Epithelial cell of esophagus (primary cell): ENCODE measurements around the gene RTL10.

Experiments used
- DNase-seq: peaks from one replicate; pipeline ENCODE4 v3.0.0; 2010; ENCODE audit warnings: low read depth
- H3K4me3 ChIP-seq: 2 replicates; pipeline ENCODE4 v1.5.1; 2011; ENCODE audit warnings: mild to moderate bottlenecking, low read length, control low read depth
- CTCF ChIP-seq: IDR thresholded peaks from 2 replicates; pipeline ENCODE4 v1.5.1; 2011; ENCODE audit warnings: low read depth, mild to moderate bottlenecking, low read length, control low read depth, inconsistent platforms; ENCODE audit not compliant: insufficient read depth; ENCODE audit errors: missing control alignments

The RTL10 gene

GRCh38 chr22:19853879-19854777 is 546 bp downstream of the RTL10 start:
- TF ChIP-seq CTCF, result no peak
- DNase-seq, result no peak
- peak overlapping the region; percentile 95 for H3K4me3 ChIP-seq

- no peak for TF ChIP-seq CTCF
- no peak for DNase-seq
- H3K4me3 ChIP-seq, result peak overlapping the region; percentile 95
Observed at GRCh38 chr22:19853058-19853878, 1.4 kb downstream of the RTL10 start.

DNA sequence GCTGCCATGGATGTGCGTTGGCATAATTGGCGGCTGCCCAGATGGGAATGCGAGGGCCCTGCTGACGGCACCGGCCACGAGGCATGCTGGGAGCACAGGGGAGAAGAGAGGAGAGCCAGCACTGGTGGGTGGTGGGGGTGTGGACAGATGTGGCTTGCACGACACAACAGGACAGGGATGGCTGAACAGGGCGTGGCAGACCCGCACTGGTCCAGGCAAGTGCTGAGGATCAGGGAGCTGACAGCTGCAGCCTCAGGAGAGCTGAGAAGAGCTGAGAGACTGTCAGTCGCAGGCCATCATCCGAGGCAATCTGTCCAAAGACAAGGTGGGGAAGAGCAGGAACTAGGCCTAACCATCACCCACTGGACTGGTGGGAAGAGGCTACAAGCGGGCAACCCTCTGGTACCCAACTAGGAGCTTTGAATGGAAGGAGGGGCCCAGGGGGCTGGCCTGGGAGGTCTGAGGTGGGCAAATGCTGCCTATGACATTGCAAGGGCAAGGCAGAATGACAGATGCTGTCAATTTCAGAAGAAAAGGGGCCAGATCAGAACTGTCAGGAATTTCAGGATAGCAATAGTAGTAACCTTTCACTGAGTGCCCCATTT is 2.4 kb downstream of the RTL10 start:
- DNase-seq, result peak; percentile 47
- H3K4me3 ChIP-seq, result peak overlapping the region; percentile 95
- TF ChIP-seq CTCF, result no peak

- DNase-seq, result no peak
- H3K4me3 ChIP-seq, result no peak overlapping the region
- TF ChIP-seq CTCF, result no peak
Observed at GRCh38 chr22:19851291-19852176, 3.1 kb downstream of the RTL10 start.

DNA sequence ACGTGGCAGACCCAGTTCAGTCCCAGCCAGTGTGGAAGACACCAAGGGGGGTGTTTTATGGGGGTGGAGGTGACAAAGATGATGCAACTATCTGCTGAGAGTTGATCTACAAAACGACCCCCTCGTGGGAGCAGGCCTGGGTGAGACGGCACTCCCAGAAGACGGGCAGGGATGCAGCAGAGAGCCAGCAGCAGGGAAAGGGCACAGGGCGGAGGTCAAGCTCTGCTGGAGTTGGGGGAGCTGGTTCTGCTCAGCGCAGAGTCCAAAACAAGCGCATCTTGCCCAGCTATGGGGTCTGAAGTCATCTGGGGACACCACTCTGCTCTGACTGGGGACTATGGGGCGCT is 3.9 kb downstream of the RTL10 start:
- no peak for TF ChIP-seq CTCF
- no peak for DNase-seq
- no peak overlapping the region for H3K4me3 ChIP-seq
